Measurements from ENCODE around the gene SNAP25.
A peak's percentile ranks its signal among the peaks of the same experiment; 100 is the strongest.

The SNAP25 gene

GRCh38 chr20:10304471-10305046, 85.9 kb downstream of the SNAP25 start:
- no peak for DNase-seq (ENCODE audit: low read depth)

- DNase-seq (ENCODE audit: low read depth) = peak; percentile 31
Measured at GRCh38 chr20:10306440-10307358, 88.1 kb downstream of the SNAP25 start.

DNA sequence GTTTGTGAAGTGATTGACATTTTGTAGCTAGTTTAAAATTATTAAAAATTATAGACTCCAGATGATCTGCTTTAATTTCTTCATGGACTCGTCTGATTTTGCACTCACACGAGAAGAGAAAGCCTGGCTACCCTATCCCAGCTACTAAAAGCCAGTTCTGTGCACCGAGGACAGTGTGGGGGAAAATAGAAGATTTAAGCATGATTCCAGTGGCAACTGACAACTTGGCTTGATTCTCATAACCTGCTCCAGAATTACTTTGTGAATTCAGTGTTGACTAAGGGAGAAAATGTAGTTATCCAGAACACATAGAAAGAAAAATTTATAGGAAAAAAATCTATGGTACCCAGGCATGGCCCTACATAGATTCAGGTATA, 88.7 kb downstream of the SNAP25 start:
- no peak for DNase-seq (ENCODE audit: low read depth)

DNA sequence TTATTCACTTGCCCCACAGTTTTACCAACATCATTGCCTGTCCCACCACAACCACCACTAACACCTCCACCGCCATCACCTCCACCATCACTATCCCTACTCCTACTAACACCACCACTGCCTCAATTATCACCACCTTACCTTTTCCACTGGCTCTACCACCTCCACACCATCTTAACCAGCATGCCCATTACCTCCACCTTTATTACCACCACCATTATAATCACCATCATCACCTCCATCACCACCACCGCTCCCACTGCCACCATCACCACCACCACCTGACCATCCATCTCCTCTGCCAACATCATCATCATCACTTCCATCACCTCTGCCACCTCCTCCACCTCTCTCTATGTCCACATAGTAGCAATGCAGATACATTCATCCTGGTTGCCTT, 90.0 kb downstream of the SNAP25 start:
- DNase-seq (ENCODE audit: low read depth) = no peak

DNA sequence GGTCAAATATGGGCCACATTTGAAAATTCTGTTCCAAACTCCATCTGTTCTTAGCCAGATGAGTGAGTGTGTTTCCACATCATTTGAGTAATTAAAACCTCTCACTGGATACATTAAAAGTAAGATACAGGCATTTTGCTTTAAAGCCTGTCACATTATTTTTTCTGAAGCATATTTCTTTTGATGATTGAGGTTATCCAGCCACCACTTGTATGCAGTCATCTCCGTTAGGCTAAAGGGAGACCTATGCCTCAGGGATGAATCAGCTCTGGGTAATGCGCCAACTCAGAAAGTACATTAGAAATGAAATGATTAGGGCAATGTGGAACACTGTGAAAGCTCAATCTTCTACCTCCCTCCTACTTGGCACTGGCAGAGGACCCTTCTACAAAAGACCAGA, 90.7 kb downstream of the SNAP25 start:
- no peak for DNase-seq (ENCODE audit: low read depth)

DNA sequence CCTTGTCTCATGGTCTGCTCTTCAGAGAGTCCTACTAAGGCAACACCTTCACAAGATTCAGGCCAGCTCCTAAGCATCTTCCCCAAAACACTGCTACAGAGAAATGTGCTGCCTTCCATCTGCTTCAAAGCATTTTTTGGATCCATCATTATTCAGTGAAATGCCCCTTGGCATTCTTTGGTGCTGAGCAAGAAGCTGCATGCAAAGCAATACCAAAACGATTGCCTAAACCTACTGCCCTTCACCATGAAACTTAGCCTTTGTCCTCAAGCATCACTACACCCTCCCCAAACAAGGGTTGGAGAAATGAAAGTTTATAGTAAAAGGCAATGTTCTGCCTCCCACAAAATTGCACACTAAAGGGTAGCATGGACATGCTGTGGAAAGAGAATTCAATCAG, 93.5 kb downstream of the SNAP25 start:
- no peak for DNase-seq (ENCODE audit: low read depth)

DNA sequence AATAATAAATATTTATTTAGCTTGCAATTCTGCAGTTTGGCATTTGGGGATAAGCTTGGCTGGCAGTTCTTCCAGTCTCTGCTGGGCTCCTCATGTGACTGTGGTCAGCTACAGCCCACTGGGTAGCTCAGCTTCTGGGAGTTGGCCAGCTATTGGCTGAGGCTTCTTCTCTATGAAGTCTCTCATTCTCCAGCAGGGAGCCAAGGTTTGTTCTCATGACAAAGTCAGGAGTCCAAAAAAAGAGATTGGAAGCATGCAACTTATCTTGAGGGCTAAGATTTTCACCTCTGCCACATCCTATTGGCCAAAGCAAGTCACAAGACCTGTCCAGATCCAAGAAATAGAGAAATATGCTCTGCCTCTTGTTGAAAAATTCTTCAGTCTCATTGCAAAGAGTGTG, 94.6 kb downstream of the SNAP25 start:
- DNase-seq (ENCODE audit: low read depth) = no peak

DNA sequence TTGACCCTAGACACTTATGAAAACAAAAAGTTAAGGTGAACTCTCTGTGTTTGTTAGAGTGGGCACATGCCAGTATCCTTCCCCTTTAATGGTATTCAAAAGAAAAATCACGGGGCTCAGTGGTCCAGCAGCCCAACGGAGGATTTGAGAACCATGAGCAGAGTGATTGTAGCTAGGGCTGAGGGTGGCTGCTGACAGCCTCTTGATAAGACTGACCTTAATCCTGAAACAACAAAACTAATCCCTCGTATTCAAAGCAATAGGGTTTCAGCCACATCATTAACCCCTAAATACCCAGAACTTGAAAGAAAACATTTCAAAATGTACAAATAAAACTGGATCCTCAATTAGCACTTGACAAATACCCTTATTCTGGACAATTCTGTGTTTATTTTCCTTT, 95.1 kb downstream of the SNAP25 start:
- DNase-seq (ENCODE audit: low read depth) = no peak

DNA sequence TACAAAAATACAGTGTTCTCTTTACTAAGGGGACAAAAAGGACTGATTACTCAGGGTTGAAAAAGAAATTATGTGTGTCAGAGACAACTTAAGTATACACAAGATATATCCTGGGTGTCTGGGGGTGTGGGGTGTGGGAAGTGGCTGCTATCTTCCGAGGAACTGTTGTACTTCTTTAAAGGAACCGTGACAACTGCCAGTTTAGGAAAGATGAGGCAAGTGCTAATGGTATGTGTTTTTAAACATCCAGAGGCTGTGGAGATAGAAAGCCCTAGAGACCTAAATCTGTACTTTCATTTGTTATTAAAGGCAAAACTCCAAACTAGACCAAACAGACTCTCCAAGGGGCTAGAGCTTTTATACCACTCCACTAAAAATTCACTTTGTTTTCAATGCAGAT, 95.6 kb downstream of the SNAP25 start:
- no peak for DNase-seq (ENCODE audit: low read depth)

DNA sequence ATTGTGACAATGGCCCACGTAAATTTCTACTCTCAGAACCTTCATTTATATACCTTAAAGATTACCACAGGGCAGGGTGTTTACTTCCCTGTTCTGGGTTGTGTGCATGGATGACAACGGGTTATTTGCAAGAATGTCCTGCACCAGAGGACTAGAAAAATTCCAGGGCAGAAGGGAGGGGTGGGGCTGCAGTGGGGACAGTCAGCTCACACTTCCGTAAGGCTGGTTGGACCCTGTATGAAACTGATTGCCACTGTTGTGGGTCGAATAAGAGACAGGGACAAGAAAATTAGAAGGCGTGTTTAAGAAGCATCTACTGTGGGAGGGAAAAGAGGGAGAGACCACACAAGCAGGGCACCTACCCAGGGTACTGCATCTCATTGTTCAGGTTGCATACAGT, 96.5 kb downstream of the SNAP25 start:
- DNase-seq (ENCODE audit: low read depth) = no peak

DNA sequence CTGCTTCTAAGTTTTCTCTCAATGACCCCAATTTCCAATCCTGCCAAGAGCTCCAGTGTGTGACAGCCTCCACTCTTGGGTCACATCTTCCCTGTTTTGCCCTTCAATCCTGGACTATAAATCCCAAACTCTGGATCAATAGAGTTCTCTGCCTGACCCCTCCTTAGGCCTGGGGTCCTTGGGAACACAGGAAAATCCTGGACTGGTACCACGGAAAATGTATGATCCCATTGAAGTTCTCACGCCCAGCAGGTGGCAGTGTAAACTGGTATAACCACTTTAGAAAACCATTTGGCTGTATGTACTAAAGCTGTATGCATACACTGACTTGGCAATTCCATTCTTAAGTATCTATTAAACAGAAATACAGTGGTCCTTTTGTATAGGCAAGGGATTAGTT, 98.0 kb downstream of the SNAP25 start:
- DNase-seq (ENCODE audit: low read depth) = peak; percentile 7

GRCh38 chr20:10318291-10319024, 99.8 kb downstream of the SNAP25 start:
- no peak for DNase-seq (ENCODE audit: low read depth)

GRCh38 chr20:10319855-10320254, 101.2 kb downstream of the SNAP25 start:
- no peak for DNase-seq (ENCODE audit: low read depth)

GRCh38 chr20:10321138-10321717, 102.6 kb downstream of the SNAP25 start:
- DNase-seq (ENCODE audit: low read depth) = no peak

- no peak for DNase-seq (ENCODE audit: low read depth)
Measured at GRCh38 chr20:10322073-10323012, 103.7 kb downstream of the SNAP25 start.

DNA sequence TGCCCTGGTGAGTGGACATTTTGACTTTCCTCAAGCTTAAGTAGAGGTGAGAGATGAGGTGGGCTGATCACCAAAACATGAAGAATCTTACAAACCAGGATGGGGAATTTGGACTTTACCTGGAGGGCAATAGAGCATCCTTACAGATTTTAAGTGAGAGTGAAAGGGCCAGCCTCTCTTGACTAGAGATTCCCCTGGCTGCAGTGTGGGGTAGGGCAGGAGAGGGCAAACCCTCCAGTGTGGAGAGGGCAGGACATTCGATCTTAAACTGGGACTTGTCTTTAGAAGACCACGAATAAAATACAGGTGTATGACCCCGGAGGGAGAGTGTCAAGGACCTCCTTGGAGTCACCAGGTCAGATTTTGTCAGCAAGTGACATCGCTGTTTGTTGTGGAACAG, 105.1 kb downstream of the SNAP25 start:
- no peak for DNase-seq (ENCODE audit: low read depth)

GRCh38 chr20:10324198-10324847, 105.7 kb downstream of the SNAP25 start:
- no peak for DNase-seq (ENCODE audit: low read depth)

GRCh38 chr20:10328897-10329255, 110.2 kb downstream of the SNAP25 start:
- DNase-seq (ENCODE audit: low read depth) = no peak

DNA sequence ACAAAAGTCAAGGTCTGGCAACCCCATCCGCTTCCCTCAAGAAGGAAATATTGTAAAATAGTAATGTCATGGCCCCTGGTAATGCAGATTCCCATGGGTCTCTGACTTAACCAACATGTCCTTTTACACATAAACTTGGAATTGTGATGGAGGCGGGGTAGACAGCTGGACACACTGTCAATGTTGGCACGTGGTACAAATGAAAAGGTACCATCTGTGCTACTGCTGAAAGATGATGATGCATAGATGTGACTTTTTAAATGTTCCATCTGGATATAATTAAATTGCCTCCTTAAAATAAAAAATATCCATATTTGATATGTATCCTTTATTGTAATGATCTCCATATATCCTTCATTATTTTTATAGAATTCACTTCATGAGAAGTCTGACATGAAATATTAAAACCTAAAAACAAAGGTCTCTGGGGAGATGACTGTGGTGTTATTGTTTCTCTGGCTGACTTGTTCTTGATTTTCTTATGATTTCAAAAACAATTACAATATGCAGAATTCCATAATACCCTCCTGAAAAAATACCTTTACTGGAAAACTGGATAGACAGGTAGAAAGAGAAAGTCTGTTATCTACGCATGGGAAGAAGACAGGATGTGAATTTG, 110.9 kb downstream of the SNAP25 start:
- no peak for DNase-seq (ENCODE audit: low read depth)

GRCh38 chr20:10330071-10330470, 111.4 kb downstream of the SNAP25 start:
- no peak for DNase-seq (ENCODE audit: low read depth)
